Hypothalamus (tissue), 51 donors: ENCODE results near the gene DLGAP1.
A peak's percentile ranks its signal among the peaks of the same experiment; 100 is the strongest.
"Not testable (repeated sequence)": the region's sequence is repeated elsewhere in the genome, so short reads cannot be mapped to it uniquely, and the experiment has no call there.

Experiments used
- DNase-seq, 51 donors: peaks; one replicate each; lab custom pipeline; 2025; lab: John Stamatoyannopoulos, UW

DLGAP1 gene

DNA sequence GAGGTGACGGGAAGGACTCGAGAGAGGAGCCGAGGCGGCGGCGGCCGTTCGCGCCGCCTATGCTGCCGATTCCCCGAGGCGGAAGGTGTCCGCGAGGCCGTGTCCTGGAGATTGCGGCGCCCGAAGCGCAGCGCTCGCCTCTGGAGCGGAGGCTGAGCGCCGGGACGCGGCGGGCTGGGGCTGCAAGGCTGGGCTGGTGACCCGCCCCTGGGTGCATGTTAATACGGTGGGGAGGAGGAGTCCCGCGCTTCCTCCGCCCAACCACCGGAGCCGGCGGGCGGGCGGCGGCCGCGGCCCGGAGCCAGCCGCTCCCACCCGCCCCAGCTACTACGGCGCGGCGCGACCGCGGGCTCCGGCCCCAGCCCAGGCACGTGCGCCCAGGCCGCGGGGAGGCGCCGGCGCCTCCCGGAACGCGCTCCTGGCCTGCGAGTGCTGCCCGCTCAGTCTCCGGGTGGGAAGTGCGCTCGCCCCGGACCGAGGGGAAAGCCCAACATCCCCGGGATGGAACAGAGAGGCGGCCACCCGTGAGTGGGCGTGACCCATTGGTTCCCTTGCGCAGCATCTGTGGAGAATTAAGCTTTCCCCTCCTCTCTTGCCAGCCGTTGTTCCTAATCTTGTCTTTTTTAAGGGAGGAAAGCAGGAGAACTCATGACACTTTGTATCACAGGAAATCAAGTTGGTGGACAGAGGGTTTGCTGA lies at the start of gene DLGAP1:
Gene DLGAP1 (minus strand): TSS at position 195 of the 699 bp plus-strand sequence.
- DNase-seq, result peak in 34 of 51 donors; percentile 11 to 81 (median 47)

DNA sequence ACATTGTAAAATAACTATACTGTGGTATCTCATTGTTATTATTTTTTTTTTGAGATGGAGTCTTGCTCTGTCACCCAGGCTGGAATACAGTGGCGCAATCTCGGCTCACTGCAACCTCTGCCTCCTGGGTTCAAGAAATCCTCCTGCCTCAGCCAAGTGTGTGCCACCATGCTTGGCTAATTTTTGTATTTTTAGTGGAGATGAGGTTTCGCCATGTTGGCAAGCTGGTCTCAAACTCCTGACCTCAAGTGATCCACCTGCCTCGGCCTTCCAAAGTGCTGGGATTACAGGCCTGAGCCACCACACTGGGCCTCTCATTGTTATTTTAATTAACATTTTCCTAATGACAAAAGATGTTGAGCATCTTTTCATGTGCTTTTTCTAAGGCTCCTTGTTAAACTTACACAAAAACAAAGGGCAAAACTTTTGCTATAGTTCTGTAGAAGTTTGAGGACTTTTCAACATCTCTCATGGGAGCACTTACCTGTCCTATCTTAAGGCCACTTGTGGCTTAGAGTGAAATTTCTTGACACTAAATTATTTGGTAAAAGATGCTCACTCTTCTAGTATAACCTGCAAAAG lies 39.7 kb upstream of the DLGAP1 start:
- DNase-seq, result not testable (repeated sequence)

DNA sequence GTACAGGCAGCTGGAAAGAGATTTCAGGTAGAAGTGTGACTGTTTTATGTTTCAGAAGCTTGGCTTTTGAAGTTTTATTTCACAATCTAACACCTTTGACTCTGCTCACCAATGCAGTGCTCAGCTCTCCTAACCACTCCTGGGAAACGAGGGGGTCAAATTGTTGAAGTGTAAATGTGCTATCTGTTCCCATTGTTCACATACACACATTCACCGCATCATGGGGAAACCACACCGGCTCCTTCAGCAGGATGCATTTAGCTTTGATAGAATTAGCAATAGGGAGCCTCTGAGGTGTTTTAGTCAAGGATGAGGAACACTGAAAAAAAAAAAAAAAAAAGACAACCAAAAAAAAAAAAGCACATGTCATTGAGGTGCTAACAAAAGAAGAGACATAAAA lies 13.4 kb upstream of the DLGAP1 start:
- DNase-seq, result no peak

DNA sequence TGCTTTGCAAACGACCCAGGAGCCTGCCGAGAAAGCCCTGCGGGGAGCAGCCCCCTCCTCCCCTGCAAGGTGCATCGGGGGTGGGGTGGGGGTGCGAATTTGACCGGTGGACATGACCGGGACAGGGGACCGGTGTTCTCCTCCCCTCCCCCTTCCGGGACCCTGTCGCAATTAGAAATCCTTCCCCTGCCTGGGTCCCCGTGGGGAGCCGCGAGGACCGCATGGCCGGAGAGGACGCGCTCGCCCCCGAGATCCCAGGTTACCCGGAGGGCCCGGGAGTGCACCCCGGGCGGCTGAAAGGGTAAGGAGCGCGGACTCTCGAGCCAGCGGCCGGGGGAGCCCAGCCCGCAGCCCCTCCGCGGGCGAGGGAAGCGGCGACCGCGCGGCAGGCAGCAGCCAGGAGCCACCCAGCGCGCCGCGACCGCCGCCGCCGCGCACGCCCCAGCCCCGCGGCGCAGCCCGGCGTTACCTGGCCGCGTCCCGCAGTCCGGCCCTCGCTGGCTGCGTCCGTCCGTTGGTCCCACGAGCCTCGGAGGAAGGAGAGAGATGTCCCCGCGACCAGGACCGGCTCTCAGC lies 482 bp downstream of the DLGAP1 start:
- peak in 8 of 51 donors; percentile 9 to 48 (median 18) for DNase-seq

DNA sequence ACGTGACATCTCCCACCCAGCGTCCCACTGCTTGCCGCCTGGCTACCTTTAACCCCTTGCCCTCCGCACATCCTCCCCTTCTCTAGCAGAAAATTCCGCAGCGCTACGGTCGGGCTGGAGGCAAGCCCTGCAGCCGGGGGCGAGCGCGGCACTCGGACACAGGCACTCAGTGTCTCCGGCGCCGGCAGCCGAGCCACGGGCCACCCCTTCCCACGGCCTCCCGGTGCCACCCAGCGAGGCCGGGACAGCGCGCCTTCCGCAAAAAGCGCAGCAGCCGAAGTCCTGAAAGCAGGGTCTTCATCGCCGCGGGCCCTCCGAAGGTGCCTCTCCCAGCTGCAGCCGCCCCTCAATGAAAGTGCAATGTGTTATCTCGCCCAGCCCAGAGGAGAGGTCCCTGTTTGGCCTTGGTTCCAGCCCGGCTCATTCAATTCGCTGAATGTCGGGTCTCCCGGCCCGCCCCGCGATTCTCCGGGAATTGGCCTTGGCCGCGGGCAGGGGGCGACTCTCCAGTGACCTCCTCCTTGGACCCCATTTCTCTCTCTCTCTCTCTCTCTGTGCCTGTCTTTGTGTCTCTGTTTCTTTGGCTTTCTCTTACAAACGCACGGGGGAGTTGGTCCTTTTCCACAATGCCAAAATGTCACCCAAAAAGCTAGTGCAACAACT lies 1.1 kb downstream of the DLGAP1 start:
- peak in 20 of 51 donors; percentile 2 to 64 (median 22) for DNase-seq

DNA sequence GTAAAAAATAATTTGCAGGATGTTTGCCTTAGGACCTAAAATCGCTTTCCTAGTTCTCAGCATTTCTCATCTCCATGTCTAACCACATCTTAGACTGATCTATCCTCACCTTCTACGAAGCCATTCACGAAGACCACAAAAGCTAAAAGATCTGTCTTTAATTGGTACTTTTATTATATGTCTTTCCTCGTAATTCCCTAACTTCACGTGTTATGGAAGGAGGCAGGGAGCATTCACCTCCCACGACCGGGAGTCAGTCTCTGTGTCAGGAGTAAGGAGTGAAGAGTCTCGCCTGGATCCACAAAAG lies 1.6 kb downstream of the DLGAP1 start:
- DNase-seq, result peak in 1 of 51 donors; percentile 46

DNA sequence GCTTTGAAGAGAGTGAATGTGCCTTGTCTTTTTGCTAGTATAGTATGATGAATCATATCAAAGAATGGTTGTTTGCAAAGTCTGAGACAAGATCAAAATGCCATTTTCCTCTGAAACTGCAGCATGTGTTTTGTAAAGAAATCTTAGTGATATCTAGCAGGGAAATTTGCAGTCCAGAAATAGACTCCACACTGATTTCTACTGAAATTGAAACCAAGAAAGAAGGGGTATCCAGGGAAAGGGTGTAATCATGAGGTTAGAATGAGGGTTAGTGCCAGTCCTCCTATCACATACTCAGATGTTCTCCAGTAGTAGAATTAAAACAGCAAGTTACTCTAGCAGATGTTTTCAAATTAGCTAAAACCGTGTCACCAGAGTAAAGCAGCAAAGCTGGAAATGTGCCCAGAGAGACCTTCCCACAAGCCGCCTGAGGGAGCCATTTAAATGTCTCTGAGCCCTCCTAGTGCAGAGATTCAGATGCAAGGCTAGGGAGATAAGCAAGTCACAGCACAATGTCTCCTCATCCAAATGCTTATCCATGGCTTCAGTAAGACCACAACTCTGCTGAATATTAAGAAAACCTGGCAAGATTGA lies 4.9 kb downstream of the DLGAP1 start:
- DNase-seq, result peak in 5 of 51 donors; percentile 1 to 60 (median 5)

DNA sequence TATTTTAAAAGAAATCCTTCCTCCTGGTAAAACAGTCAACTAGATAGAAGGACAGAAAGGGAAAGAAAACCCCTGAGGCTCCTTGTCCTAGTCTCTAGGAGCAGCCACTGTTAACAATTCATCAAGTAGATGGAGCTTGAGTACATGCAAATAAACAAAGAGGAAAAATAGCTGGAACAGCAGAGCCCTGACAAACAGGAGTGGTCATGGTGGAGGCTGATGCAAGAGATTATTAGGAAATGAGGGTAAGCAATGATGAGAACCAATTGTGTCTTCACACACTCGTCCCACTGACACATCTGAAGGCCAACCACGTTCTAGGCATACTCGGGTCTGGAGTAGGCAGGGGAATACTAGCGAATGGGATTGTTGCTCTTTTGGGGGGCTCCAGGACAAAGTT lies 9.2 kb downstream of the DLGAP1 start:
- no peak for DNase-seq

DNA sequence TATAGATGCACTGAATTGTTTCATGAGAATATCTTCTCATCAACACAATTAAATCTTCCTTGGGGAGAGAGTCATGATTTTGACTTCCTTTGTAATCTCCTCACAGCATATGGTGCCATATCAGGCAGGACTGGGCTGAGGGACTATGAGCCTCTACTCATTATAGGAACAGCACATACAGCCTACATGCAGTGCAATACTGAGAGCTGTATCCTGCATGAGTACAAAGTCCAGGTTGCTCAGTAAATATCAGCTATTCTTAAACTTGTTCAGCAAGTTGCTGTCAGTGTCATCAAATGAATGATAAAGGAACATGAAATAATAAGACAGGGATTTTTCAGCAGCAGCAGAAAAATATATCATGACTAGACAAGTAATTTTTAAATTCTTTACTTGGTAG lies 10.8 kb downstream of the DLGAP1 start:
- DNase-seq, result no peak

DNA sequence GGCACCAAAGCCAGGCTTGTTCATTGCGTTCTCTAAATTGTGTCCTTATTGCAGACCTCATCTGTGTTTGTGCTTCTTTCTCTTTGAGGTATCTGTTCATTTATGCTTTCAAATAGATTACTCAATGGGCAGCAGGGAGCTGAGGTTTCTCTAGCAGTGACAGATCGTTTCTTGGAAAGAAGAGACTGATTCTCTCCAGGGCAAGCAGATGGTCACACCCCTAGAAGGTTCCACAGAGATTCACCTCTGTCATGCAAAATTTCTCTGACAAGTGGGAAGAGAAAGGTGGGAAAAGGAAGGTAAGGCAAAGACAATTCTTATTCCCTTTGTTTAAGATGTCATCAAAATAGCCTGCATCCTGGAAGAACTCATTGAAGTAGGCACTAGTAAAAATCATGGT lies 14.0 kb downstream of the DLGAP1 start:
- DNase-seq, result no peak

DNA sequence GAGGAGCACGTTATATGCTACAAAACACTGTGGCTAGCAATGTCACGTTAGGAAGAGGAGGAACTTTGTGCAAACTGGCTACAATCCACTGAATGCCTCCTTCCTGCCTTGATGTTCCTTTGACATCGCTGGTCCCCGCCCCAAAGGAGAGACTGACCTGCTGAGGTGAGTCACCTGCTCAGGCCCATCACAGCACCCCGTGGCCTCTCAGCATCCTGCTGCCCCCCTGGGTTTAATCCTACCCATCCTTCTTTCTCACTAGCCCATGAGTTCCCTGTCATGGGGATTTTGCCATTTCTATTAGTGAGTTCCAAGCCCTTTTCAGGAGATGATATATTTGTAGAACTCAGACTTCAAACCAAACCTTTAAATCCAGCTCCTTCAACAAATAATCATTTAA lies 16.2 kb downstream of the DLGAP1 start:
- DNase-seq, result no peak

DNA sequence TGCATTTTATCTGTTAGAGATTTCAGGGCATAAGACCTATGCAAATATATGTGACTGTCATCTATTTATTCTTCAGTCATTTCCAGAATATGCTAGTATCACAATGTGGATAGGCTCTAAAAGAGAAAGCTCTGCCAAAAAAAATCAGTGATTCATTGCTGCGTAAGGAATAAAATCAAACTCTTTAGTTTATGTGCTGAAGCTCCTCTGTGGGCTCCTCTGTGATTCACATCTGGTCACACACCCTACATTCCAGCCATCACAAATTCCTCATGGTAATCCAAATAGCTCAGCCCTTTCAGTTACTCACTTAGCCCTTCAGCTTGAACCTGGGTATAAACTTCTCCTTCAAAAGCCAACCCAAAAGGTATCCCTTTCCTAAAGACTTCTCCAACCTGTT lies 21.4 kb downstream of the DLGAP1 start:
- no peak for DNase-seq

DNA sequence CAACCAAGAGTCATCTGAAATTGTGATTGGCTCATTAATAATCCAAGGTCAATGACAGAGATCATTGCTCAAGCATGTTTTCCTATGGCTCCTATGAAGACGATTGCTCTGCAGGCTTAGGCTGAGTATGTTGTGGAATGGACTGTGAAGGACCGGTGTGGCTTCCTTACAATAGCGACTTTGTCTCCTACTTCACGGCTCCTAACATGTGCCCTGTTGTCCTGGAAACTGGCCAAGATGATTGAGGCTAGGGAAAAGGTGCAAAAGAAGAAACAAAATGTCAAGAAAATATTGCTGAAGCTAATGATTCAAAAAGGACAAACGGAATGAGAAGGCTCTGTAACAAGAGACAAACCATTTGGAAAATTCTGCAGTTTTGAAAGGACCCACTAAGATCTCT lies 24.3 kb downstream of the DLGAP1 start:
- no peak for DNase-seq

DNA sequence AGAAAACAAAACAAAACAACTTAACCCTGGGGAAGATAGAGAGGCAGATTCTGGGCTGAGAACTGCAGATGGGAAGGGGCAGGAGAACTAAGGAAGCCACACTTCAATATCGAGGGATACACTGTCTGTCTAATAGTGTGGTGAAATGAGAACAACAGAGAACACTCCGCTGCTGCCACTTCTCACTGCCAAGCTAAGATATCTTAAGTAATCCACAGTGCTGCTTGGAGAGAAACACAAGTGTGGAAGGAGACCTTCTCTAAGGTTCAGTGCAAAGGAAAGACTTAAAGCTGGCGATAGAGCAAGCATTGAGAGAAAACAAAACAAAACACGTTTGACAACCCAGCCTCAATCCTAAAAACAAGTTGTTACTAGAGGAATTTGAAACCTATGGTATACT lies 37.4 kb downstream of the DLGAP1 start:
- no peak for DNase-seq

DNA sequence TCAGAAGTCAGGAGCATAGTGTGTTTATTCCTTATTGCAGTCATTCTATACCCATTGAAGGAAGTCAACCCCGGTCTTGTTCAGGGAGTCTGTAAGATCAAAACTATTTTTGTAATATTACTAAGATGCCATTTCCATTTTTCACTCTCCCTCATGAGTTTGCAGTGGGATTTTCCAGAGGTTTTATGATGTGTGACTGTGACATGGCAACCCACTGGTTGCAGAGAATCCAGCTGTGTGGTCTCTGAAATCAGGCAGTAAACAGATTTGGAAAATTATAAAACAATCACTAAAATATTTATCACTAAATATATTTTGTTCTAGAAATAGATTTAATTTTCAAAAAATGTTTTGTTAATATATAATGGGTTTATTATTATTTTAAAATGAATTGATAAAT lies 38.1 kb downstream of the DLGAP1 start:
- no peak for DNase-seq

DNA sequence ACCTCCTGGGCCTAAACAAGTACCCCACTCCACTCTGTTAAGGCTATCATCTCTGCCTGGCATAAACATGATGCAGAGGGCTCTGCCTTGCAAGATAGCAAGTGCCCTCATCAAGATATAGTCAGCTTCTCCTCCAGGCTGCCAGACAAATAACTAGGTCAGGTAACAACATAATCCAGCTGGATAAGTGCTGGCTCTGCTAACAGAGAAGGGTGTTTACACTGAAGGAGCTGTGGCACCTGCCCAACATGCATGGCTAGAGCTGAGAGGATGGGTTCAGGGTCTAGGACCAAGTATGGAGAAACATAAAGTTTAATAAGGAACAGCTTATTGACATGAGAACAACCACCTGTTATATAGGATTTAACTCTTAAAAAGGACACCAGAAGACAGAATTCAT lies 42.8 kb downstream of the DLGAP1 start:
- DNase-seq, result no peak

DNA sequence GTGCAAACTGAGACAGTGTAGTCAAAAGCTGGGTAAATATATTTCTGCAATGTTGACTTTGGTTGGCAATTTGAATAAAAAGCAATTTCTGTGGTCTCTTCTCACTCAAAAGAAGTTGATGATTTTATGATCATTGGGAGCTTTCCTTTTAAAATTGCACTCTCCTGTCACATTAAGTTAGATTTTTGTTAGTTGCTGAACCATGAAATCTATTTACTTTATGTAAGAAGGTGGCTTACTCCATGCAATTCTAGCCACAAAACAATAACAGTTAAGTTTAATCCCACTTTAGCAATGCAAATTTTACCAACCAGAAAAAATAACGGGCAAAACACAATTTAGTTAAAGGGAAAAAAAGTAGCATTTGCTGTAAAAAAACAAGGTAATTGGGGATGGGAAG lies 48.3 kb downstream of the DLGAP1 start:
- no peak for DNase-seq

DNA sequence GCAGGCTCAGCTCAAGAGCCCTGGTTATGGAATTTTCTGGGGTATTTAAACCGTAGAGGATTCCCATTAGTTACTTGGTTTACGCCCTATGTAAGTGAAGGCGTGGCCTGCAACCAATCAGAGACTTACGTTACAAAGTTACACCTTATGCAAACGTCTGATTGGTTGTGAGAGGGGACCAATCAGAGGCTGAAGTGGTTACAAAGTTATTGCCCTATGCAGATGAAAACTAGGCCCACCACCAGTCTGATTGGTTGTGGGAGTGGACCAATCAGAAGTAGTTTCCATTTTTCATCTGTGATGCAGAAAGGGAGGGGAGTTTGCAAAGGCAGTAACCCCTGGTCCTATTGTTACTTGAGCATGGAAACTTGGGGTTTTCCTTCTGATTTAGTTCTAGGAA lies 49.1 kb downstream of the DLGAP1 start:
- no peak for DNase-seq

DNA sequence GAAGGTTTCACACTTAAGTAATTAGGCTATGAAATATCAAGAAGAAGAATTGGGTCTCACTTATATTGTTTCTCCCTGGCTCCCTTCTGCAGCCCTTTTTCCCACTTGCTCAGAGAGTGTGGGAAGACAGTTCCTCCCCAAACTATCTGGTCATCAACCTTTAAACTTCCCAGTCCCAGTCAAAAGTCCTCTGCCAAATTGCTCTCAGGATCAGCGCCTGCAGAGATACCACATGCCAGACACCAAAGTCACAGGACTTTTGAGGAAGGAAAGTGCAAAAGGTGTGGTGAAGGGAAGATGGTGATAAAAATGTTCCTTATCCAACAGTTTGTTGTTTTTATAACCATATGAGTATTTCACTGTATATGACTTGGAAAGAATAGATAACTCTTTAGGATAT lies 51.3 kb downstream of the DLGAP1 start:
- no peak for DNase-seq

DNA sequence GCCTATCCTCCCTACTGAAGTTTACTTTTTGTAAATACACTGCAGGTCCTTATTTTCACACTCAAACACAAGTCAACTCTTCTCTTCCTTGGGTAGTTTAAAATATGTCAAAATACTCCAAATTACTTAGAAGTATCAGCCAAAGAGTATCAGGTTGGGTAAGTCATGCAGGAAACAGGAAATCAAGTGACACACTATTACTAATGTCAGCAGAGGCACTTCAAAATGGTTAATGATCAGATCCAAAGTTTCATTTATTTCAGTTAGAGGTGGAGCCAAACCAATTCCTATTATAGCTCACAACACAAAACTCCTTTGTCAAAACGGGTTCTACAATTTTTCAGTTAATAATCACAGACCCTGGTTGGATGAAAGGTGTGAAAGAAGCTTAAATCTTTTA lies 54.2 kb downstream of the DLGAP1 start:
- no peak for DNase-seq

DNA sequence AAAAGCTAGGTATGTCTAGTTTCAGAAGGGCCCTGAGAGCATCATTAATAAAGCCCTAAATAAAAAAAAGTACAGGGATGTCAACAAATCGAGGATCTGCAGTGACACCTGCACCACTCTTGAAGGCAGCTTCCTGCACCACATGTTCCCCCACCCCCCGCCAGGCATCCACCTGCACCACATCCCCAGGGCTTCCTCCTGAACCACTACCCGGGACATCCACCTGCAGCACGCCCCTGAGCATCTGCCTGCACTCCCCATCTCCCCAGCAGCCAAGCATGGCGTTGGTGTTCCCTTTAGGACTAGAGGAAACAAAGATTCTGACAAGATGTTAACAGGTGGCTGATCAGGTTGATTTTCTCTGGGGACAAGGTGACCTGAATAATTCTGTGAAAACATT lies 55.2 kb downstream of the DLGAP1 start:
- no peak for DNase-seq

DNA sequence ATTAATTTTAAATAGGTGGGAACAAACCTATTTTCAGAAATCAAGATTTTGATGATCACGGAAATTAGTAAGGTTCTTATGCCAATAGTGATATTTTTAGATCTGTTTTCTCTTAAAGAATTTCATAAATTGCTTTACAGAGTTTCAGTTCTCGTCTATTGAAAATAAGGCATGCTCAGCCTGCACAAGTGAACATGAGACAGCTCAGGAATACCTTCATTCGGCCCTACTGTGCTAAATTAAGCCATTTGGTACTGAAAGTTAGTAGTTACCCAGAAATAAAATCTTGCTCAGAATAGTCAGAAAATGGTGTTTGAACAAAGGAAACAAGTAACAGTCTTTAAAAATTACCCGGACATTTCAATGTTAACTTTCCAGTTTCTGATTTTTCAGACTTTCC lies 60.4 kb downstream of the DLGAP1 start:
- DNase-seq, result no peak
